ENCODE measurements around the gene IL11RA.
"Not testable (repeated sequence)": the region's sequence is repeated elsewhere in the genome, so short reads cannot be mapped to it uniquely, and the experiment has no call there.

The IL11RA gene

GRCh38 chr9:34638138-34638445 lies 13.9 kb upstream of the IL11RA start:
- Histone ChIP-seq H3K9me3 (ENCODE audit: insufficient read depth, low read length) (no peaks in the 10 kb centered on the region), H3F3A (ENCODE audit: insufficient read depth) (peaks cover 21% of the 10 kb centered on the region), H2AFZ (ENCODE audit: low read depth, low read length, severe bottlenecking) (peak overlapping the region; percentile 60), H3K27me3 (ENCODE audit: low read length) (no peaks in the 10 kb centered on the region), H3K9me2 (replicated peaks; ENCODE audit: insufficient read depth, low read length) (no peaks in the 10 kb centered on the region), H3K36me3 (ENCODE audit: low read length) (0 out of 2 replicates have a peak, but pooled peaks cover 5% of the 10 kb centered on the region), H3K4me3 (ENCODE audit: insufficient read depth, low read length, poor library complexity, severe bottlenecking) (peak overlapping the region; percentile 68), H3K9ac (ENCODE audit: low read length) (peak overlapping the region; percentile 84), H4K20me1 (ENCODE audit: low read depth, low read length) (no peaks in the 10 kb centered on the region), H3K79me2 (ENCODE audit: insufficient read depth, low read length) (peaks cover 26% of the 10 kb centered on the region), H3K27ac (ENCODE audit: low read depth, low read length) (peak overlapping the region; percentile 53; the same call in 1 of the 2 replicates), H3K4me2 (ENCODE audit: low read depth, low read length, poor library complexity, severe bottlenecking) (peak overlapping the region; percentile 65)
- TF ChIP-seq EZH2phosphoT487 (conservative IDR thresholded peaks at IDR 0.05; ENCODE audit: low read length), result no peak
- TF ChIP-seq, protein P1, sequence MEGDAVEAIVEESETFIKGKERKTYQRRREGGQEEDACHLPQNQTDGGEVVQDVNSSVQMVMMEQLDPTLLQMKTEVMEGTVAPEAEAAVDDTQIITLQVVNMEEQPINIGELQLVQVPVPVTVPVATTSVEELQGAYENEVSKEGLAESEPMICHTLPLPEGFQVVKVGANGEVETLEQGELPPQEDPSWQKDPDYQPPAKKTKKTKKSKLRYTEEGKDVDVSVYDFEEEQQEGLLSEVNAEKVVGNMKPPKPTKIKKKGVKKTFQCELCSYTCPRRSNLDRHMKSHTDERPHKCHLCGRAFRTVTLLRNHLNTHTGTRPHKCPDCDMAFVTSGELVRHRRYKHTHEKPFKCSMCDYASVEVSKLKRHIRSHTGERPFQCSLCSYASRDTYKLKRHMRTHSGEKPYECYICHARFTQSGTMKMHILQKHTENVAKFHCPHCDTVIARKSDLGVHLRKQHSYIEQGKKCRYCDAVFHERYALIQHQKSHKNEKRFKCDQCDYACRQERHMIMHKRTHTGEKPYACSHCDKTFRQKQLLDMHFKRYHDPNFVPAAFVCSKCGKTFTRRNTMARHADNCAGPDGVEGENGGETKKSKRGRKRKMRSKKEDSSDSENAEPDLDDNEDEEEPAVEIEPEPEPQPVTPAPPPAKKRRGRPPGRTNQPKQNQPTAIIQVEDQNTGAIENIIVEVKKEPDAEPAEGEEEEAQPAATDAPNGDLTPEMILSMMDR (IDR thresholded peaks at IDR 0.05; ENCODE audit: insufficient read depth, low read length, poor library complexity, severe bottlenecking), result no peak

DNA sequence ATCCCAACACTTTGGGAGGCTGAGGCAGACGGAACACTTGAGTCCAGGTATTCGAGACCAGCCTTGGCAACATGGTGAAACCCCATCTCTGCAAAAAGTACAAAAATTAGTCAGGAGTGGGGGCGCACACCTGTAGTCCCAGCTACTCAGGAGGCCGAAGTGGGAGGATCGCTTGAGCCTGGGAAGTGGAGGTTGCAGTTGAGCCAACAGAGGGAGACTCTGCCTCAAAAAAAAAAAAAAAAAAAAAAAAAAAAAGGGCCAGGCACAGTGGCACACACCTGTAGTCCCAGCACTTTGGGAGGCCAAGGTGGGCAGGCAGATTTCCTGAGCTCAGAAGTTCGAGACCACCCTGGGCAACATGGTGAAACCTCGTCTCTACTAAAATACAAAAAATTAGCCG lies 12.7 kb upstream of the IL11RA start:
- not testable (repeated sequence) for H3K27ac ChIP-seq (ENCODE audit: low read depth, low read length); H4K20me1 ChIP-seq (ENCODE audit: low read depth, low read length); H3K9ac ChIP-seq (ENCODE audit: low read length); H3K9me3 ChIP-seq (ENCODE audit: insufficient read depth, low read length); H3K36me3 ChIP-seq (ENCODE audit: low read length); H3K9me2 ChIP-seq (replicated peaks; ENCODE audit: insufficient read depth, low read length); H3K4me2 ChIP-seq (ENCODE audit: low read depth, low read length, poor library complexity, severe bottlenecking); H2AFZ ChIP-seq (ENCODE audit: low read depth, low read length, severe bottlenecking); H3K27me3 ChIP-seq (ENCODE audit: low read length); H3K4me3 ChIP-seq (ENCODE audit: insufficient read depth, low read length, poor library complexity, severe bottlenecking)
- Histone ChIP-seq H3K79me2 (ENCODE audit: insufficient read depth, low read length) (peaks cover 26% of the 10 kb centered on the region), H3F3A (ENCODE audit: insufficient read depth) (peaks cover 17% of the 10 kb centered on the region)

- no peak overlapping the region for H3K27ac ChIP-seq (ENCODE audit: low read depth, low read length)
- no peak for TF ChIP-seq EZH2phosphoT487 (conservative IDR thresholded peaks at IDR 0.05; ENCODE audit: low read length)
- TF ChIP-seq, protein P1 (IDR thresholded peaks at IDR 0.05; ENCODE audit: insufficient read depth, low read length, poor library complexity, severe bottlenecking), result no peak
Measured at GRCh38 chr9:34642679-34643078, 9.3 kb upstream of the IL11RA start.

GRCh38 chr9:34644766-34645314 lies 7.1 kb upstream of the IL11RA start:
- Histone ChIP-seq H3K4me2 (ENCODE audit: low read depth, low read length, poor library complexity, severe bottlenecking) (no peak overlapping the region), H2AFZ (ENCODE audit: low read depth, low read length, severe bottlenecking) (no peak overlapping the region), H3K4me3 (ENCODE audit: insufficient read depth, low read length, poor library complexity, severe bottlenecking) (no peak overlapping the region), H3K27ac (ENCODE audit: low read depth, low read length) (no peak overlapping the region), H3K27me3 (ENCODE audit: low read length) (no peaks in the 10 kb centered on the region), H4K20me1 (ENCODE audit: low read depth, low read length) (no peaks in the 10 kb centered on the region), H3K9me3 (ENCODE audit: insufficient read depth, low read length) (no peaks in the 10 kb centered on the region), H3K36me3 (ENCODE audit: low read length) (no peaks in the 10 kb centered on the region), H3K79me2 (ENCODE audit: insufficient read depth, low read length) (no peaks in the 10 kb centered on the region), H3K9ac (ENCODE audit: low read length) (no peak overlapping the region), H3F3A (ENCODE audit: insufficient read depth) (no peaks in the 10 kb centered on the region), H3K9me2 (replicated peaks; ENCODE audit: insufficient read depth, low read length) (no peaks in the 10 kb centered on the region)
- TF ChIP-seq EZH2phosphoT487 (conservative IDR thresholded peaks at IDR 0.05; ENCODE audit: low read length), result no peak
- TF ChIP-seq, protein P1 (IDR thresholded peaks at IDR 0.05; ENCODE audit: insufficient read depth, low read length, poor library complexity, severe bottlenecking), result no peak

More at GRCh38 chr9:34642679-34643078, 9.3 kb upstream of the IL11RA start:
- Histone ChIP-seq H4K20me1 (ENCODE audit: low read depth, low read length) (no peaks in the 10 kb centered on the region), H3K27me3 (ENCODE audit: low read length) (no peaks in the 10 kb centered on the region), H3K9me2 (replicated peaks; ENCODE audit: insufficient read depth, low read length) (no peaks in the 10 kb centered on the region), H3K9ac (ENCODE audit: low read length) (no peak overlapping the region), H3K79me2 (ENCODE audit: insufficient read depth, low read length) (no peaks in the 10 kb centered on the region), H2AFZ (ENCODE audit: low read depth, low read length, severe bottlenecking) (no peak overlapping the region), H3K4me2 (ENCODE audit: low read depth, low read length, poor library complexity, severe bottlenecking) (no peak overlapping the region), H3F3A (ENCODE audit: insufficient read depth) (peaks cover 7% of the 10 kb centered on the region; the same call in 1 of the 2 replicates), H3K4me3 (ENCODE audit: insufficient read depth, low read length, poor library complexity, severe bottlenecking) (no peak overlapping the region), H3K36me3 (ENCODE audit: low read length) (no peaks in the 10 kb centered on the region), H3K9me3 (ENCODE audit: insufficient read depth, low read length) (no peaks in the 10 kb centered on the region)
